ENCODE results near the gene NUP188. TPM values are rescaled to one million over a fixed set of nuclear protein-coding genes. Genes with fewer than 3 reads are reported as not detected.

The NUP188 gene
- total and polyA plus RNA-seq, 10 of the 15 experiments (the other 5 are each of a cell fraction or from before 2014, with no cell fraction given), result 1.4 to 73.7 (median 48.9) TPM

DNA sequence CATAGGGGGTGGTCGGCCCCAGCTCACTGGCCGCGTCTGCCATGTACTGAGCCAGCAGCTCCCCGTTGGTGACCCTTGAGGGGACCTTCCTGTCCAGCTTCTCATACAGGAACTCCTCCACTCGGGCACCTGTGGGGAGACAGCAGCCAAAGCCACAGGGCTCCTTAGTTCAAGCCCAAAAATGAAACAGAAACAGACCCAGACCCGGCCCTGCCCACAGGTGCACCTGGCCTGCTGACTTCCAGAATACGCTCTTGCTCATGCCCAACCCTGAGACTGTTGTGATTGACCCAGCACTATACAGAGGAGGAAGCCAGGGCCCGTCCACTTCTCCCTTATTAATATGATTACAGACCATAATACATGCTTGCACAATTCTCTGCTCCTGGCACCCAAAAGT is 73.6 kb downstream of the NUP188 start:
- Histone ChIP-seq H3K4me2 (ENCODE audit: control insufficient read depth, insufficient read depth) (peak overlapping the region; percentile 70), H2AFZ (ENCODE audit: control insufficient read depth, low read depth, low read length) (peak overlapping the region; percentile 73), H3K9me3 (replicated peaks; ENCODE audit: control insufficient read depth, insufficient read depth, low read length) (no peaks in the 10 kb centered on the region), H3K79me2 (ENCODE audit: control insufficient read depth, insufficient read depth, low read length) (no peaks in the 10 kb centered on the region), H3K4me1 (ENCODE audit: control insufficient read depth, insufficient read depth, low read length) (no peaks in the 10 kb centered on the region), H3K27ac (ENCODE audit: control insufficient read depth, insufficient read depth) (peak overlapping the region; percentile 70), H3K9ac (ENCODE audit: control insufficient read depth, insufficient read depth, low read length) (peak overlapping the region; percentile 19; the same call in 1 of the 2 replicates), H4K20me1 (ENCODE audit: control insufficient read depth, insufficient read depth) (no peaks in the 10 kb centered on the region), H3K4me3 (peak overlapping the region; percentile 54), H3K36me3 (ENCODE audit: control insufficient read depth in 2 of 2, insufficient read depth in 2 of 2, low read length in 1 of 2) (no peaks in the 10 kb centered on the region), H3K27me3 (replicated peaks in 1 of 2; ENCODE audit: control insufficient read depth in 2 of 2, insufficient read depth in 2 of 2, low read length in 1 of 2) (no peaks in the 10 kb centered on the region)
- ATAC-seq, result peak; percentile 94
- RAD21 ChIA-PET (ENCODE audit: unreplicated experiment), result interaction anchor here (0.7 to 0.9 kb wide), 2 partner anchors 12 to 15 kb away, joined by 3 read pairs; partner anchors contain the start of gene MIGA2
- intact Hi-C loops (cut with micrococcal nuclease; ENCODE audit: unreplicated experiment) (no loop called here), in situ Hi-C loops (cut with MboI) (no loop called here)
- DNase-seq (ENCODE audit: low read depth, low spot score), result peak; percentile 28
- 38% methylated on average over 8 of the region's 8 CpGs for WGBS (ENCODE audit: insufficient coverage, insufficient replicate concordance, low lambda C conversion rate, missing lambda C conversion rate)
- POLR2A ChIA-PET, result interaction anchor here (0.6 kb wide), 2 partner anchors 73 to 79 kb away, joined by 3 read pairs; no protein-coding TSS in a partner anchor
- FAIRE-seq, result peak; percentile 70
- CTCF ChIA-PET, result interaction anchor here (0.6 to 1.7 kb wide), 4 partner anchors 9 to 64 kb away, joined by 3 to 5 read pairs (median 4); no protein-coding TSS in a partner anchor
- no TSS peak for BruUV-seq (replicated peaks)
- SMC1A ChIA-PET (ENCODE audit: uncharacterized antibody, unreplicated experiment), result no interaction called here
- TF ChIP-seq ASH2L (IDR thresholded peaks at IDR 0.05; ENCODE audit: borderline replicate concordance, low read depth) (no peak), MEF2B (IDR thresholded peaks at IDR 0.05; ENCODE audit: partially characterized antibody, poor library complexity, severe bottlenecking) (peak; percentile 12), MYC (IDR thresholded peaks at IDR 0.05; ENCODE audit: insufficient read depth, insufficient read length, insufficient replicate concordance, low read length, severe bottlenecking) (no peak), NFYB (IDR thresholded peaks at IDR 0.05; ENCODE audit: insufficient read depth, low read depth, low read length) (no peak), NR2F1 (conservative IDR thresholded peaks at IDR 0.05) (peak; percentile 22; the same call in 1 of the 2 replicates), RAD51 (IDR thresholded peaks at IDR 0.05) (no peak), FOS (IDR thresholded peaks at IDR 0.05; ENCODE audit: borderline replicate concordance, extremely low read depth, insufficient read length) (no peak), CHD2 (IDR thresholded peaks at IDR 0.05; ENCODE audit: borderline replicate concordance, low read depth, low read length) (no peak), POLR2AphosphoS2 (IDR thresholded peaks at IDR 0.05; ENCODE audit: low read depth, low read length) (no peak), RAD21 (IDR thresholded peaks at IDR 0.05; ENCODE audit: insufficient read depth, low read depth, low read length) (no peak), SIX5 (IDR thresholded peaks at IDR 0.05; ENCODE audit: low read depth, low read length, severe bottlenecking) (no peak), TAF1 (IDR thresholded peaks at IDR 0.05; ENCODE audit: borderline replicate concordance, low read depth, low read length) (0 out of 2 replicates have a peak, but pooled peaks have one; percentile 20), RBBP5 (conservative IDR thresholded peaks at IDR 0.05) (no peak)
- TF ChIP-seq, protein P1, sequence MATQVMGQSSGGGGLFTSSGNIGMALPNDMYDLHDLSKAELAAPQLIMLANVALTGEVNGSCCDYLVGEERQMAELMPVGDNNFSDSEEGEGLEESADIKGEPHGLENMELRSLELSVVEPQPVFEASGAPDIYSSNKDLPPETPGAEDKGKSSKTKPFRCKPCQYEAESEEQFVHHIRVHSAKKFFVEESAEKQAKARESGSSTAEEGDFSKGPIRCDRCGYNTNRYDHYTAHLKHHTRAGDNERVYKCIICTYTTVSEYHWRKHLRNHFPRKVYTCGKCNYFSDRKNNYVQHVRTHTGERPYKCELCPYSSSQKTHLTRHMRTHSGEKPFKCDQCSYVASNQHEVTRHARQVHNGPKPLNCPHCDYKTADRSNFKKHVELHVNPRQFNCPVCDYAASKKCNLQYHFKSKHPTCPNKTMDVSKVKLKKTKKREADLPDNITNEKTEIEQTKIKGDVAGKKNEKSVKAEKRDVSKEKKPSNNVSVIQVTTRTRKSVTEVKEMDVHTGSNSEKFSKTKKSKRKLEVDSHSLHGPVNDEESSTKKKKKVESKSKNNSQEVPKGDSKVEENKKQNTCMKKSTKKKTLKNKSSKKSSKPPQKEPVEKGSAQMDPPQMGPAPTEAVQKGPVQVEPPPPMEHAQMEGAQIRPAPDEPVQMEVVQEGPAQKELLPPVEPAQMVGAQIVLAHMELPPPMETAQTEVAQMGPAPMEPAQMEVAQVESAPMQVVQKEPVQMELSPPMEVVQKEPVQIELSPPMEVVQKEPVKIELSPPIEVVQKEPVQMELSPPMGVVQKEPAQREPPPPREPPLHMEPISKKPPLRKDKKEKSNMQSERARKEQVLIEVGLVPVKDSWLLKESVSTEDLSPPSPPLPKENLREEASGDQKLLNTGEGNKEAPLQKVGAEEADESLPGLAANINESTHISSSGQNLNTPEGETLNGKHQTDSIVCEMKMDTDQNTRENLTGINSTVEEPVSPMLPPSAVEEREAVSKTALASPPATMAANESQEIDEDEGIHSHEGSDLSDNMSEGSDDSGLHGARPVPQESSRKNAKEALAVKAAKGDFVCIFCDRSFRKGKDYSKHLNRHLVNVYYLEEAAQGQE (IDR thresholded peaks at IDR 0.05; ENCODE audit: low read depth, low read length), result no peak
- TF ChIP-seq, protein P2, sequence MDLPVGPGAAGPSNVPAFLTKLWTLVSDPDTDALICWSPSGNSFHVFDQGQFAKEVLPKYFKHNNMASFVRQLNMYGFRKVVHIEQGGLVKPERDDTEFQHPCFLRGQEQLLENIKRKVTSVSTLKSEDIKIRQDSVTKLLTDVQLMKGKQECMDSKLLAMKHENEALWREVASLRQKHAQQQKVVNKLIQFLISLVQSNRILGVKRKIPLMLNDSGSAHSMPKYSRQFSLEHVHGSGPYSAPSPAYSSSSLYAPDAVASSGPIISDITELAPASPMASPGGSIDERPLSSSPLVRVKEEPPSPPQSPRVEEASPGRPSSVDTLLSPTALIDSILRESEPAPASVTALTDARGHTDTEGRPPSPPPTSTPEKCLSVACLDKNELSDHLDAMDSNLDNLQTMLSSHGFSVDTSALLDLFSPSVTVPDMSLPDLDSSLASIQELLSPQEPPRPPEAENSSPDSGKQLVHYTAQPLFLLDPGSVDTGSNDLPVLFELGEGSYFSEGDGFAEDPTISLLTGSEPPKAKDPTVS (IDR thresholded peaks at IDR 0.05; ENCODE audit: low read depth, low read length), result no peak

All from GM12878 (cell line).